IMR-90 (cell line): ENCODE data around the gene NR2F1. TPM values are rescaled to one million over a fixed set of nuclear protein-coding genes. Genes with fewer than 3 reads are reported as not detected.

Experiments
- ATAC-seq: fragments of 200-7000 bp; cut with Tn5 transposase; 2 replicates; pipeline ENCODE4 v1.9.1; 2020; ENCODE audit warnings: low read depth, mild to moderate bottlenecking, moderate library complexity
- BruUV-seq: library from RNA; stranded (reverse); fragments of 400-500 nt; replicated peaks from 2 replicates; lab custom pipeline; 2021; lab: Mats Ljungman, UMichigan
- CTCF ChIA-PET: fragments of 300-600 bp; formaldehyde crosslinking; extraction: SDS; loops from one replicate; lab custom pipeline; 2021; ENCODE audit warnings: antibody characterized with exemption; lab: Yijun Ruan, JAX
- POLR2A ChIA-PET: fragments of 300-600 bp; sonication (Branson Sonifier 250); formaldehyde crosslinking; loops from one replicate; lab custom pipeline; 2022; ENCODE audit warnings: antibody characterized with exemption; ENCODE audit not compliant: unreplicated experiment; lab: Charles Lee
- DNase-seq: peaks from one replicate; pipeline ENCODE4 v3.0.0; 2013
- H2AFZ ChIP-seq: replicated peaks from 2 replicates; pipeline ENCODE3; 2013; ENCODE audit warnings: low read length, mild to moderate bottlenecking; ENCODE audit not compliant: poor library complexity
- H2AK5ac ChIP-seq: 2 replicates; pipeline ENCODE4 v1.6.1; 2013; ENCODE audit warnings: low read depth, low read length, inconsistent platforms
- H2AK9ac ChIP-seq: replicated peaks from 2 replicates; pipeline ENCODE3; 2013; ENCODE audit warnings: mild to moderate bottlenecking, low read depth, low read length, moderate library complexity; ENCODE audit not compliant: poor library complexity
- H2BK120ac ChIP-seq: 2 replicates; pipeline ENCODE4 v1.6.1; 2013; ENCODE audit warnings: low read depth, low read length, inconsistent platforms
- H2BK15ac ChIP-seq: 3 replicates; pipeline ENCODE4 v1.6.1; 2013; ENCODE audit warnings: low read depth, low read length, inconsistent platforms
- H2BK20ac ChIP-seq: 2 replicates; pipeline ENCODE4 v1.6.1; 2013; ENCODE audit warnings: low read depth, mild to moderate bottlenecking, inconsistent platforms, low read length, moderate library complexity
- H2BK5ac ChIP-seq: 2 replicates; pipeline ENCODE4 v1.6.1; 2013; ENCODE audit warnings: mild to moderate bottlenecking, low read depth, low read length, inconsistent platforms; ENCODE audit not compliant: poor library complexity, severe bottlenecking
- H3K14ac ChIP-seq: replicated peaks from 2 replicates; pipeline ENCODE4 v1.6.1; 2013; ENCODE audit warnings: low read depth, low read length, inconsistent platforms
- H3K18ac ChIP-seq: 2 replicates; pipeline ENCODE4 v1.6.1; 2013; ENCODE audit warnings: low read depth, low read length, control low read depth
- H3K23ac ChIP-seq: 2 replicates; pipeline ENCODE4 v1.6.1; 2013; ENCODE audit warnings: low read depth, low read length, inconsistent platforms
- H3K27ac ChIP-seq: 2 replicates; pipeline ENCODE4 v1.5.1; 2013; ENCODE audit warnings: mild to moderate bottlenecking, control low read depth, low read length; ENCODE audit not compliant: insufficient read depth
- H3K27me3 ChIP-seq: 2 replicates; pipeline ENCODE4 v1.6.1; 2013; ENCODE audit warnings: low read length; ENCODE audit not compliant: control insufficient read depth, insufficient read depth
- H3K36me3 ChIP-seq: 2 replicates; pipeline ENCODE4 v1.6.1; 2013; ENCODE audit warnings: low read length, mixed read lengths; ENCODE audit not compliant: control insufficient read depth, insufficient read depth
- H3K4ac ChIP-seq: 2 replicates; pipeline ENCODE4 v1.6.1; 2013; ENCODE audit warnings: low read depth, low read length, inconsistent platforms
- H3K4me1 ChIP-seq: 2 replicates; pipeline ENCODE4 v1.6.1; 2013; ENCODE audit warnings: low read length, mixed read lengths; ENCODE audit not compliant: control insufficient read depth, insufficient read depth
- H3K4me2 ChIP-seq: 2 replicates; pipeline ENCODE4 v1.6.1; 2013; ENCODE audit warnings: low read depth, mild to moderate bottlenecking, control low read depth, low read length, moderate library complexity
- H3K4me3 ChIP-seq: 2 replicates; pipeline ENCODE4 v1.5.1; 2013; ENCODE audit warnings: low read depth, mild to moderate bottlenecking, control low read depth, low read length, moderate library complexity; ENCODE audit not compliant: insufficient read depth
- H3K56ac ChIP-seq: 2 replicates; pipeline ENCODE4 v1.6.1; 2013; ENCODE audit warnings: low read length, inconsistent platforms; ENCODE audit not compliant: insufficient read depth; ENCODE audit errors: extremely low read depth
- H3K79me1 ChIP-seq, 2 experiments: 2 replicates each; pipeline ENCODE4 v1.6.1; 2013; ENCODE audit warnings: low read length in 2 of 2, inconsistent platforms in 1 of 2, low read depth in 1 of 2
- H3K9ac ChIP-seq: 2 replicates; pipeline ENCODE4 v1.6.1; 2013; ENCODE audit warnings: low read depth, low read length, control low read depth
- H3K9me1 ChIP-seq: 2 replicates; pipeline ENCODE4 v1.6.1; 2013; ENCODE audit warnings: low read length, inconsistent platforms; ENCODE audit not compliant: insufficient read depth
- H3K9me3 ChIP-seq: 2 replicates; pipeline ENCODE4 v1.6.1; 2013; ENCODE audit warnings: low read length; ENCODE audit not compliant: control insufficient read depth, insufficient read depth
- H4K20me1 ChIP-seq: 2 replicates; pipeline ENCODE4 v1.6.1; 2013; ENCODE audit warnings: low read length, inconsistent platforms; ENCODE audit not compliant: insufficient read depth
- H4K5ac ChIP-seq: 2 replicates; pipeline ENCODE4 v1.6.1; 2013; ENCODE audit warnings: mild to moderate bottlenecking, low read depth, low read length, control low read depth
- H4K8ac ChIP-seq, 2 experiments: 2 replicates each; pipeline ENCODE4 v1.6.1; 2013; ENCODE audit warnings: low read depth in 2 of 2, low read length in 2 of 2, control low read depth in 1 of 2, inconsistent platforms in 1 of 2
- H4K91ac ChIP-seq: 2 replicates; pipeline ENCODE4 v1.6.1; 2013; ENCODE audit warnings: low read depth, low read length, inconsistent platforms; ENCODE audit not compliant: insufficient read depth
- BHLHE40 ChIP-seq: fragments of 150-350 bp; IDR thresholded peaks from 2 replicates; pipeline ENCODE4 v1.6.1; 2016; ENCODE audit warnings: mild to moderate bottlenecking, low read depth, low read length
- CEBPB ChIP-seq: IDR thresholded peaks from 2 replicates; pipeline ENCODE4 v1.6.1; 2012; ENCODE audit warnings: low read depth, low read length, improper control_type of control experiment
- CHD1 ChIP-seq: IDR thresholded peaks from 2 replicates; pipeline ENCODE4 v1.6.1; 2012; ENCODE audit warnings: low read depth, low read length, improper control_type of control experiment
- FOS ChIP-seq: fragments of 150-350 bp; IDR thresholded peaks from 2 replicates; pipeline ENCODE4 v1.6.1; 2016; ENCODE audit warnings: low read depth, low read length
- MAZ ChIP-seq: IDR thresholded peaks from 2 replicates; pipeline ENCODE4 v1.6.1; 2012; ENCODE audit warnings: low read depth, mild to moderate bottlenecking, low read length, improper control_type of control experiment, moderate library complexity, borderline replicate concordance
- NFE2L2 ChIP-seq: fragments of 150-350 bp; IDR thresholded peaks from 2 replicates; pipeline ENCODE4 v1.6.1; 2016; ENCODE audit warnings: low read depth, mild to moderate bottlenecking, low read length
- POLR2A ChIP-seq: IDR thresholded peaks from 2 replicates; pipeline ENCODE4 v1.6.1; 2012; ENCODE audit warnings: mild to moderate bottlenecking, low read depth, low read length
- RAD21 ChIP-seq: IDR thresholded peaks from 2 replicates; pipeline ENCODE4 v1.6.1; 2012; ENCODE audit warnings: low read length, improper control_type of control experiment
- SMC3 ChIP-seq: fragments of 150-350 bp; IDR thresholded peaks from 2 replicates; pipeline ENCODE4 v1.6.1; 2016; ENCODE audit warnings: low read depth, mild to moderate bottlenecking, antibody characterized with exemption, low read length, moderate library complexity
- WGBS, 2 experiments: methylation state at CpG; one replicate each; pipeline versions ENCODE4 v1.1.5 to v1.1.7; 2013; ENCODE audit warnings: missing lambda C conversion rate in 2 of 2; ENCODE audit not compliant: insufficient read length in 1 of 2; ENCODE audit errors: extremely low coverage in 2 of 2; 5-methylcytosine and 5-hydroxymethylcytosine counted together
- dilution Hi-C: fragments of 300-500 bp; cut with HindIII; formaldehyde crosslinking; loops from one replicate; pipeline ENCODE4 v1.14.3; 2018; ENCODE audit warnings: low sequenced_read_pairs; ENCODE audit not compliant: unreplicated experiment
- in situ Hi-C: fragments of 300-500 bp; cut with MboI; formaldehyde crosslinking; loops from 3 replicates; pipeline ENCODE4 v1.14.3; 2019; ENCODE audit warnings: low sequenced_read_pairs, inconsistent platforms, mixed read lengths
- intact Hi-C: fragments of 100-400 bp; cut with micrococcal nuclease; formaldehyde crosslinking; loops from 2 replicates; pipeline ENCODE4 v1.10.0; 2022
- polyA plus RNA-seq, 3 experiments: library from polyadenylated mRNA; depleted of rRNA; stranded (reverse); fragments of >200 nt; gene quantifications; 2 replicates each; pipeline ENCODE4 v1.2.3, GENCODE V29; 2012; ENCODE audit warnings: low replicate concordance in 1 of 3
- total RNA-seq: library from RNA; depleted of rRNA; stranded (reverse); fragments of >200 nt; gene quantifications from 2 replicates; pipeline ENCODE4 v1.2.3, GENCODE V29; 2012
- TF ChIP-seq, protein P1 (sequence below): conservative IDR thresholded peaks from 2 replicates; pipeline ENCODE4 v1.5.1; 2012; ENCODE audit warnings: mild to moderate bottlenecking, low read depth, low read length, improper control_type of control experiment

Gene NR2F1
- total and polyA plus RNA-seq, 2 of the 4 experiments (the other 2 are of a cell fraction): 19.0 to 160 TPM

DNA sequence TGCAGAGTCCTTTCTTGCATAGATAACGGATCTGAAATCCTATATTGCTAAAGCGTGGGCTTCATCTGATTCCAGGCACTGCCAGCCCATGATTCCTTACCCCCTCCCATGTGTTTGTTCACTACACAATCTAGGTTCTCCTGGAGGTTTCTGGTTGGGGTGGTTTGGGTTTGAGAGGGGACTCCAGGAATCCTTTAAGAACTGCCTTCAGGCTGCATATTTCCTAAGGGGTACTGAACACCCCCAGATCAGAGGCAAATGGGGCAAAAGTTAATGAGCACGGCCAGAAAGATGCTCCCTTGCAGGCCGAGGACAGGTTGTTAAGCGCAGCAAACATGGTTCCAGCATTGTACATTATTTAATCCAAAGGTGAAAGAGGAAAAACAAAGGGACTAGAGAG lies 9.9 kb downstream of the NR2F1 start:
- H3K27ac ChIP-seq: peak overlapping the region; percentile 7; the same call in 1 of the 2 replicates
- H3K4ac ChIP-seq: peak overlapping the region; percentile 50
- peaks cover 5 to 33% of the 10 kb centered on the region in 2 experiments; a peak in 2 of 4 replicates for H3K79me1 ChIP-seq
- H3K18ac ChIP-seq: peak overlapping the region; percentile 24; the same call in 1 of the 2 replicates
- peaks cover 11% of the 10 kb centered on the region for H4K20me1 ChIP-seq
- H3K9me1 ChIP-seq: peaks cover 8% of the 10 kb centered on the region; the same call in 1 of the 2 replicates
- peak overlapping the region; percentile 61 for H4K5ac ChIP-seq
- ChIA-PET POLR2A (no interaction called here), CTCF (no interaction called here)
- peaks cover 57% of the 10 kb centered on the region for H3K36me3 ChIP-seq
- H3K9me3 ChIP-seq: no peaks in the 10 kb centered on the region
- TF ChIP-seq POLR2A: no peak
- TF ChIP-seq CEBPB: no peak
- TF ChIP-seq FOS: no peak
- no peak for TF ChIP-seq SMC3
- no peak for TF ChIP-seq BHLHE40
- no peak for TF ChIP-seq MAZ
- TF ChIP-seq RAD21: no peak
- TF ChIP-seq, protein P1, sequence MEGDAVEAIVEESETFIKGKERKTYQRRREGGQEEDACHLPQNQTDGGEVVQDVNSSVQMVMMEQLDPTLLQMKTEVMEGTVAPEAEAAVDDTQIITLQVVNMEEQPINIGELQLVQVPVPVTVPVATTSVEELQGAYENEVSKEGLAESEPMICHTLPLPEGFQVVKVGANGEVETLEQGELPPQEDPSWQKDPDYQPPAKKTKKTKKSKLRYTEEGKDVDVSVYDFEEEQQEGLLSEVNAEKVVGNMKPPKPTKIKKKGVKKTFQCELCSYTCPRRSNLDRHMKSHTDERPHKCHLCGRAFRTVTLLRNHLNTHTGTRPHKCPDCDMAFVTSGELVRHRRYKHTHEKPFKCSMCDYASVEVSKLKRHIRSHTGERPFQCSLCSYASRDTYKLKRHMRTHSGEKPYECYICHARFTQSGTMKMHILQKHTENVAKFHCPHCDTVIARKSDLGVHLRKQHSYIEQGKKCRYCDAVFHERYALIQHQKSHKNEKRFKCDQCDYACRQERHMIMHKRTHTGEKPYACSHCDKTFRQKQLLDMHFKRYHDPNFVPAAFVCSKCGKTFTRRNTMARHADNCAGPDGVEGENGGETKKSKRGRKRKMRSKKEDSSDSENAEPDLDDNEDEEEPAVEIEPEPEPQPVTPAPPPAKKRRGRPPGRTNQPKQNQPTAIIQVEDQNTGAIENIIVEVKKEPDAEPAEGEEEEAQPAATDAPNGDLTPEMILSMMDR: no peak
- no peak for TF ChIP-seq CHD1
- TF ChIP-seq NFE2L2: no peak
- peaks cover 26% of the 10 kb centered on the region for H3K4me1 ChIP-seq
- peak overlapping the region; percentile 65; the same call in 1 of the 2 replicates for H3K14ac ChIP-seq
- no peak overlapping the region for H2AK5ac ChIP-seq
- WGBS, 2 experiments: no CpG with 5 or more reads among the region's 5 CpGs
- H2BK120ac ChIP-seq: peak overlapping the region; percentile 19; the same call in 1 of the 2 replicates
- no peak overlapping the region for H2BK15ac ChIP-seq
- no peak for ATAC-seq
- no peak overlapping the region for H3K4me3 ChIP-seq
- peak overlapping the region in 1 of 2 experiments; percentile 42; a peak in 3 of 4 replicates for H4K8ac ChIP-seq
- no TSS peak for BruUV-seq
- H4K91ac ChIP-seq: no peak overlapping the region
- H3K56ac ChIP-seq: no peak overlapping the region
- peak overlapping the region; percentile 84 for H3K23ac ChIP-seq
- dilution Hi-C loops: no loop called here
- H3K27me3 ChIP-seq: no peaks in the 10 kb centered on the region
- no peak overlapping the region for H2BK20ac ChIP-seq
- in situ Hi-C loops: loop anchor here (25.0 kb wide), 2 partner anchors 681 to 1281 kb away; no protein-coding TSS in a partner anchor
- no peak overlapping the region for H2BK5ac ChIP-seq
- peak overlapping the region; percentile 1 for H2AFZ ChIP-seq
- H3K4me2 ChIP-seq: peak overlapping the region; percentile 82
- intact Hi-C loops: loop anchor here (5.0 kb wide), 1 partner anchor 1951 kb away; no protein-coding TSS in a partner anchor
- H3K9ac ChIP-seq: peak overlapping the region; percentile 61
- DNase-seq: no peak
- H2AK9ac ChIP-seq: no peak overlapping the region
